Loucy (cell line): Measurements from ENCODE around the gene MRPL57.
"Not testable (repeated sequence)": the region's sequence is repeated elsewhere in the genome, so short reads cannot be mapped to it uniquely, and the experiment has no call there.

Source experiments
- H2AFZ ChIP-seq: fragments of 200-600 bp; sonication (generic); 2 replicates; pipeline ENCODE4 v1.6.0; 2016; ENCODE audit warnings: antibody characterized with exemption, mild to moderate bottlenecking, low read length, moderate library complexity
- H3F3A ChIP-seq: fragments of 200-600 bp; 2 replicates; pipeline ENCODE4 v1.6.0; 2016; ENCODE audit warnings: antibody characterized with exemption, low read depth, mild to moderate bottlenecking
- H3K27me3 ChIP-seq: fragments of 200-600 bp; sonication (generic); 2 replicates; pipeline ENCODE4 v1.6.1; 2014; ENCODE audit warnings: low read length, mild to moderate bottlenecking; ENCODE audit not compliant: insufficient read depth, poor library complexity, severe bottlenecking
- H3K36me3 ChIP-seq: fragments of 200-600 bp; sonication (generic); 2 replicates; pipeline ENCODE4 v1.6.1; 2016; ENCODE audit warnings: low read length; ENCODE audit not compliant: insufficient read depth
- H3K4me1 ChIP-seq: fragments of 200-600 bp; sonication (generic); 2 replicates; pipeline ENCODE4 v1.5.1; 2014; ENCODE audit warnings: low read length, mild to moderate bottlenecking; ENCODE audit not compliant: insufficient read depth, poor library complexity, severe bottlenecking
- H3K4me2 ChIP-seq: fragments of 200-600 bp; sonication (generic); 2 replicates; pipeline ENCODE4 v1.6.0; 2014; ENCODE audit warnings: antibody characterized with exemption, low read length, low read depth, mild to moderate bottlenecking; ENCODE audit not compliant: poor library complexity, severe bottlenecking
- H3K4me3 ChIP-seq: fragments of 200-600 bp; sonication (generic); 2 replicates; pipeline ENCODE4 v1.5.1; 2014; ENCODE audit warnings: low read length, mild to moderate bottlenecking, mixed read lengths; ENCODE audit not compliant: poor library complexity, severe bottlenecking
- H3K79me2 ChIP-seq: fragments of 200-600 bp; sonication (generic); 2 replicates; pipeline ENCODE4 v1.6.1; 2014; ENCODE audit warnings: low read length; ENCODE audit not compliant: insufficient read depth
- H3K9ac ChIP-seq: fragments of 200-600 bp; sonication (generic); 2 replicates; pipeline ENCODE4 v1.6.0; 2014; ENCODE audit warnings: mild to moderate bottlenecking, low read depth, low read length, moderate library complexity; ENCODE audit not compliant: poor library complexity, severe bottlenecking
- H3K9me2 ChIP-seq: fragments of 200-600 bp; sonication (generic); replicated peaks from 2 replicates; pipeline ENCODE4 v1.6.1; 2016; ENCODE audit warnings: low read depth, low read length, mixed read lengths
- H3K9me3 ChIP-seq: fragments of 200-600 bp; sonication (generic); 2 replicates; pipeline ENCODE4 v1.6.1; 2014; ENCODE audit warnings: mild to moderate bottlenecking, antibody characterized with exemption, low read length, low read depth; ENCODE audit not compliant: insufficient read depth
- H4K20me1 ChIP-seq: fragments of 200-600 bp; sonication (generic); 2 replicates; pipeline ENCODE4 v1.6.0; 2014; ENCODE audit warnings: antibody characterized with exemption, low read length, mild to moderate bottlenecking; ENCODE audit not compliant: insufficient read depth, poor library complexity, severe bottlenecking
- EZH2phosphoT487 ChIP-seq: fragments of 200-600 bp; IDR thresholded peaks from 2 replicates; pipeline ENCODE4 v1.6.1; 2018; ENCODE audit warnings: antibody characterized with exemption, mild to moderate bottlenecking, moderate library complexity, borderline replicate concordance
- TF ChIP-seq, protein P1 (sequence below): fragments of 200-600 bp; sonication (generic); conservative IDR thresholded peaks from 2 replicates; pipeline ENCODE4 v1.5.1; 2014; ENCODE audit warnings: mild to moderate bottlenecking, antibody characterized with exemption, low read length

The MRPL57 gene

DNA sequence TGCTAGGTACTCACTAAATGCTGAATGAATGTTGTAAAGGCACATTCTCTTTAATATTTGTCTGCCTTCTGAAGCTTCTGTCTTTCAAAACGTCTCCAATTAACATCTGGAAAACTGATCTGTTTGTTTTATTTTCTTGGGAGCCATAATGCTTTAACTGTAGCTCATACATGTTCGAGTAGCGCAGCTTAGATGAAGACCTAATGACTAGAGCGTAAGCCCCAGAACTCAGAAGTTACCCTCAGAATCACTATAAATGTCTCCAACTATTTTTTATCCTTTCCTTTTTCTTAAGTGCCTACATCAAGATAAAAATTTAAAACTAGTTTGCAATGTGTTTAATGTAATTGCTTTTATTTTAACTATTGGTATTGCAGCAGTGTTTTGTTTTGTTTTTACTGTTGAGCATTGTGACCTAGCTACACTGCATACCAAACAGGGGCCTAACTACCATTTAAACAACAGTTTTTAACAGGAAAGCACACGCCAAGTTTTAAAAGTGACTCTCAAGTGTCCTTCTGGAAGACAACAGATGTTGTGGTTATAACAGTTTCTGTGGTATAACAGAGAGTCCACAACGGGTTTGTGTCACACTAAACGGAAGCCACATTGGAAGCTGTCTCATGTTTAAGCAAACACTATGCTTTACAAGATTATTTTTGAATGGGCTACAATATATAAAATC is 42.0 kb downstream of the MRPL57 start:
- no peaks in the 10 kb centered on the region for H3K79me2 ChIP-seq
- peaks cover 11% of the 10 kb centered on the region; the same call in 1 of the 2 replicates for H3K9me3 ChIP-seq
- H3K9ac ChIP-seq, result peak overlapping the region; percentile 88
- no peaks in the 10 kb centered on the region for H3K9me2 ChIP-seq
- no peaks in the 10 kb centered on the region for H3K27me3 ChIP-seq
- H3F3A ChIP-seq, result peaks cover 22% of the 10 kb centered on the region
- TF ChIP-seq, protein P1, sequence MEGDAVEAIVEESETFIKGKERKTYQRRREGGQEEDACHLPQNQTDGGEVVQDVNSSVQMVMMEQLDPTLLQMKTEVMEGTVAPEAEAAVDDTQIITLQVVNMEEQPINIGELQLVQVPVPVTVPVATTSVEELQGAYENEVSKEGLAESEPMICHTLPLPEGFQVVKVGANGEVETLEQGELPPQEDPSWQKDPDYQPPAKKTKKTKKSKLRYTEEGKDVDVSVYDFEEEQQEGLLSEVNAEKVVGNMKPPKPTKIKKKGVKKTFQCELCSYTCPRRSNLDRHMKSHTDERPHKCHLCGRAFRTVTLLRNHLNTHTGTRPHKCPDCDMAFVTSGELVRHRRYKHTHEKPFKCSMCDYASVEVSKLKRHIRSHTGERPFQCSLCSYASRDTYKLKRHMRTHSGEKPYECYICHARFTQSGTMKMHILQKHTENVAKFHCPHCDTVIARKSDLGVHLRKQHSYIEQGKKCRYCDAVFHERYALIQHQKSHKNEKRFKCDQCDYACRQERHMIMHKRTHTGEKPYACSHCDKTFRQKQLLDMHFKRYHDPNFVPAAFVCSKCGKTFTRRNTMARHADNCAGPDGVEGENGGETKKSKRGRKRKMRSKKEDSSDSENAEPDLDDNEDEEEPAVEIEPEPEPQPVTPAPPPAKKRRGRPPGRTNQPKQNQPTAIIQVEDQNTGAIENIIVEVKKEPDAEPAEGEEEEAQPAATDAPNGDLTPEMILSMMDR, result no peak
- no peak for TF ChIP-seq EZH2phosphoT487
- peak overlapping the region; percentile 62 for H3K4me2 ChIP-seq
- H3K36me3 ChIP-seq, result 0 out of 2 replicates have a peak, but pooled peaks cover 2% of the 10 kb centered on the region
- peaks cover 40% of the 10 kb centered on the region for H3K4me1 ChIP-seq
- H2AFZ ChIP-seq, result no peak overlapping the region; the same call in 1 of the 2 replicates
- H4K20me1 ChIP-seq, result no peaks in the 10 kb centered on the region
- H3K4me3 ChIP-seq, result peak overlapping the region; percentile 60

DNA sequence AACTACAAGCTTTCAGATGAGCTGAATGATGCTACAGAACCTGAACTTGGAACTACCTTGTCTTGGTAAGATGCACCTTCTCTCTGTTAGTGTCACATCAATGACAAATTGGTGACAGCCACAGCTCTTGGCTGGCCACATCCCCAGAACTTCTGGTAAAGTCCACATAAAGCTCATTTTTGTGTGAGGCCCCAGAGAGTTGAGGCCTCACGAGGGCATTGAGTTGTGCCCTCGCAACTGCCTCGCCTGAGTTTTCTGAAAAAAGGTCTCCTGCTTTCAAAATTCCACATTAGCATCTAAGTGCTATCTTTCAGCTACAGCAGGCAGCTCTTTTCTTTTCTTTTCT is 42.6 kb downstream of the MRPL57 start:
- H3K9me2 ChIP-seq, result no peaks in the 10 kb centered on the region
- no peak overlapping the region for H2AFZ ChIP-seq
- H3K36me3 ChIP-seq, result 0 out of 2 replicates have a peak, but pooled peaks cover 2% of the 10 kb centered on the region
- peaks cover 11% of the 10 kb centered on the region; the same call in 1 of the 2 replicates for H3K9me3 ChIP-seq
- peak overlapping the region; percentile 60 for H3K4me3 ChIP-seq
- H3K9ac ChIP-seq, result peak overlapping the region; percentile 88
- H3F3A ChIP-seq, result peaks cover 22% of the 10 kb centered on the region
- peaks cover 40% of the 10 kb centered on the region for H3K4me1 ChIP-seq
- no peaks in the 10 kb centered on the region for H3K79me2 ChIP-seq
- H3K4me2 ChIP-seq, result peak overlapping the region; percentile 62
- H4K20me1 ChIP-seq, result no peaks in the 10 kb centered on the region
- TF ChIP-seq, protein P1, result no peak
- no peaks in the 10 kb centered on the region for H3K27me3 ChIP-seq

DNA sequence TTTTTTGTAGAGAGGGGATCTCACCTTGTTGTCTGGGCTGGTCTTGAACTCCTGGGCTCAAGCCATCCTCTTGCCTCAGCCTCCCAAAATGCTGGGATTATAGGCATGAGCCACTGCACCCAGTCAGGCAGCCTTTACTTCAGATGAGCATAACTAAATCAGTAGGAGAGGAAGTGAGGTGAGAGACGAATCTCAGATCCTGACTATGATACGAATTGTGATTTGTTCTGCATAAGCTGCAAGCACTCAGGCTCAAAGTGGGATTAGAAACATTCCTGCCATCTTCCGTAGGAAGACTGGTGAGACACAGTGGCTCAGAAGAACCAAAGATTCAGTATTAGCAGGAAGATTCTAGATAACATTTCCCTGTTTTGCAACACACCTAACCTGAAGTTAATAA is 43.3 kb downstream of the MRPL57 start:
- H3K27me3 ChIP-seq, H4K20me1 ChIP-seq, H3K36me3 ChIP-seq, H2AFZ ChIP-seq, H3K79me2 ChIP-seq, H3K9me2 ChIP-seq: not testable (repeated sequence)
- peak overlapping the region; percentile 88 for H3K9ac ChIP-seq
- H3K4me2 ChIP-seq, result peak overlapping the region; percentile 62
- H3K9me3 ChIP-seq, result peaks cover 11% of the 10 kb centered on the region; the same call in 1 of the 2 replicates
- peak overlapping the region; percentile 60 for H3K4me3 ChIP-seq
- H3K4me1 ChIP-seq, result peaks cover 40% of the 10 kb centered on the region
- H3F3A ChIP-seq, result peaks cover 22% of the 10 kb centered on the region

DNA sequence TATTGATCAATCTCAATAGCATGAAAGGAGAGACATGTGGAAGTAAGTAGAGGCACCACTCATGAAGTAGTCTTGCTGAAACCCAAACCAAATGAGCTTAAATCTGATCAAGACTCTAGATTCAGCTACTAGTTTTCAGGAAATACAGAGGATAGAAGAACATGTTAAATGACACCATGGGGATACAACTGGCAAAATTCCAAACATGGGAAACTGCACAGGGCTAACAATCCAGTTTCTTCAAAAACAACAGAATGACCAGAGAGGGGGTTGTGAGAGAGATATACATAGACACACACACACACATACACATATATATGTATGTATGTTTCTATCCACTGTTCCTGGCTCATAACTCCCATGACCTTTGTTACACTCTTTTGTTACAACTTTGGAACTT is 44.8 kb downstream of the MRPL57 start:
- peaks cover 39% of the 10 kb centered on the region for H3K4me1 ChIP-seq

More for the DNA sequence above, 44.8 kb downstream of the MRPL57 start:
- Histone ChIP-seq H3K9me2 (no peaks in the 10 kb centered on the region), H4K20me1 (no peaks in the 10 kb centered on the region), H3K9me3 (peaks cover 11% of the 10 kb centered on the region; the same call in 1 of the 2 replicates), H3K27me3 (no peaks in the 10 kb centered on the region), H3K4me2 (no peak overlapping the region), H3K4me3 (no peak overlapping the region), H3K9ac (no peak overlapping the region), H3K79me2 (no peaks in the 10 kb centered on the region), H3F3A (peaks cover 22% of the 10 kb centered on the region), H2AFZ (no peak overlapping the region), H3K36me3 (0 out of 2 replicates have a peak, but pooled peaks cover 2% of the 10 kb centered on the region)
- no peak for TF ChIP-seq EZH2phosphoT487
- TF ChIP-seq, protein P1, result no peak
